Effector memory CD4-positive, alpha-beta T cell (primary cell): Measurements from ENCODE around the gene SEZ6L.

ENCODE experiments used
- DNase-seq, 3 donors: peaks; one replicate each; pipeline ENCODE4 v3.0.0-alpha.2; 2020
- H3K27ac ChIP-seq: 2 replicates; pipeline ENCODE4 v1.7.0; 2013; ENCODE audit warnings: mild to moderate bottlenecking, low read length, moderate library complexity; ENCODE audit not compliant: insufficient read depth, poor library complexity, severe bottlenecking
- H3K27me3 ChIP-seq: replicated peaks from 2 replicates; pipeline ENCODE4 v1.7.0; 2013; ENCODE audit warnings: mild to moderate bottlenecking, low read length; ENCODE audit not compliant: insufficient read depth, control insufficient read depth, poor library complexity, severe bottlenecking
- H3K36me3 ChIP-seq: 2 replicates; pipeline ENCODE4 v1.7.0; 2013; ENCODE audit warnings: mild to moderate bottlenecking, low read length, moderate library complexity; ENCODE audit not compliant: control insufficient read depth, insufficient read depth
- H3K4me1 ChIP-seq: 2 replicates; pipeline ENCODE4 v1.7.0; 2013; ENCODE audit warnings: low read length, mild to moderate bottlenecking; ENCODE audit not compliant: control insufficient read depth, insufficient read depth, poor library complexity, severe bottlenecking
- H3K4me3 ChIP-seq: 2 replicates; pipeline ENCODE4 v1.7.0; 2013; ENCODE audit warnings: low read length, low read depth, mild to moderate bottlenecking; ENCODE audit not compliant: insufficient read depth, poor library complexity, severe bottlenecking
- H3K9me3 ChIP-seq: 2 replicates; pipeline ENCODE4 v1.7.0; 2013; ENCODE audit warnings: mild to moderate bottlenecking, low read length, moderate library complexity; ENCODE audit not compliant: control insufficient read depth

SEZ6L gene

DNA sequence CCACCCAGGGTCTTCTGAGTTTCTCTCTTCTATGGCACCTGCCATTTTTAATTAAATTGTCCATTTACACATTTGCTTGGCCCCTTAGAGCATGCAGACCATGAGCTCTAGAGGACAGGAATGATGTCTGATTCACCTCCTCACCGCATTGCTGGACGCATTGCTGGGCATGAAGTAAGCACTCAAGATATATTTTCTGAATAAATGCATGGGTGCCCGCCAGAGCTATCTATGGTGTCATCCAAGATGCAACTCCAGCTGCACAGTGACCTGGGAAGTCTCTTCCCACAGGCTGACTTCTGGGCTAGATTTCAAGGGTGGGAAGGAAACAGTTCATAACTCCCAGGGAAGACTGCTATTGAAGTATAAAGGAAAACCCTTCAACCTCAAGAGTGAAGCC, 193.2 kb downstream of the SEZ6L start:
- Histone ChIP-seq H3K4me1 (peaks cover 3% of the 10 kb centered on the region), H3K27me3 (peaks cover 5% of the 10 kb centered on the region), H3K4me3 (no peak overlapping the region), H3K9me3 (no peaks in the 10 kb centered on the region), H3K27ac (no peak overlapping the region), H3K36me3 (no peaks in the 10 kb centered on the region)
- DNase-seq = no peak

- Histone ChIP-seq H3K36me3 (no peaks in the 10 kb centered on the region), H3K9me3 (no peaks in the 10 kb centered on the region), H3K4me3 (no peak overlapping the region), H3K27ac (no peak overlapping the region), H3K27me3 (peaks cover 5% of the 10 kb centered on the region), H3K4me1 (peaks cover 3% of the 10 kb centered on the region)
- peak in 1 of 3 donors; percentile 19 for DNase-seq
Measured at GRCh38 chr22:26364066-26365015, 195.1 kb downstream of the SEZ6L start.

DNA sequence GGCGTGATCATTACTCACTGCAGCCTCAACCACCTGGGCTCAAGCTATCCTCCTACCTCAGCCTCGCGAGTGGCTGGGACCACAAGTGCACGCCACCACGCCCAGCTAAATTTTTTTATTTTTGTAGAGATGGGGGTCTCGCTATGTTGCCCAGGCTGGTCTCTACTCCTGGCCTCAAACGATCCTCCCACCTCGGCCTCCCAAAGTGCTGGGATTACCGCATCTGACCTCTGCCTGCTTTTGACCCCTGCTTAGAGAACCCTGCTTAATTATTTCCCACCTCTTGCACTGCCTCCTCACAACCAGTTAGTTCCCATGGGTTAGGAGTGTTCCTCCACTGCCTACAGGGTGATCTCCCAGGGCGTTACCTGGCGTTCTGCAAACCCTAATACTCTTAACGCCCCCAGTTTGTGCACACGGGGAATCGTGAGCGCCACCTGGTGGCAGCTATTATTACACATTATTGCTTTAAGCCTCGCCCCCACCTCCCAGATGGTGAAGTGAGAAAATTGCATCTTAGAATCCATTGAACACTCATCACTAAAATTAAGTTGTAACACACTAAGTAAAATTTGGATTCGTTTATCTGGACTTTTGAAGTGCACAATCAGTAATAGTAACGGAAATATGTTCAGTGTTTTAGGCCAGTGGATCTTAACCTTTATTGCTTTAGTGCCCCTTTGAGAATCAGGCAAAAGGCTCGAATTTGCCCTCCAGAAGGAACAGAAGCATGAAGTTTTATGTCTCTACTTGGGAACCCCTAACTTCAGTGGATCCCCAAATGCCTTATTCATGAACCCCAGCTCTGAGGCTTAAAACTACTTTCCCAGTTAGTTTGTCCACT, 198.4 kb downstream of the SEZ6L start:
- Histone ChIP-seq H3K27me3 (no peaks in the 10 kb centered on the region), H3K4me1 (no peaks in the 10 kb centered on the region), H3K27ac (no peak overlapping the region), H3K36me3 (no peaks in the 10 kb centered on the region), H3K4me3 (no peak overlapping the region), H3K9me3 (no peaks in the 10 kb centered on the region)
- DNase-seq = peak; percentile 12 to 29 (median 23)

DNA sequence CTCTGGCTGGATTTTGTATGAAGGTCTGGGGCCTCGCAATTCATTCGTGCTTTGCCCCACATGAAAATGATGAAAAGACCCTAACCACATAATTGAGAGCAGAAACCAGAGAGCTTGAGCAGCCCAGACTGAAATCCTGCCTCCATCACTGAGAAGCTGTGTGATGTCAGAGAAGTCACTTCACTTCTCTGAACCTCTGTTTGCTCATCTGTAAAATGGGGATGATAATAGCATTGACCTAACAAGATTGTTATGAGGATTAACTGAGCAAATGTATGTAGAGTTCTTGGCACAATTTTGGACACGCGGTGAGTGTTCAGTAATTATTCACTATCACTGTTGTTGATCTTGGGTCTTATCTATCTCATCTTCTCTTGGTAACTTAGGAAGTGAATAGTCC, 203.6 kb downstream of the SEZ6L start:
- H3K4me3 ChIP-seq = no peak overlapping the region
- H3K4me1 ChIP-seq = no peaks in the 10 kb centered on the region
- H3K27ac ChIP-seq = no peak overlapping the region
- H3K27me3 ChIP-seq = no peaks in the 10 kb centered on the region
- H3K9me3 ChIP-seq = no peaks in the 10 kb centered on the region
- DNase-seq = no peak
- H3K36me3 ChIP-seq = no peaks in the 10 kb centered on the region

- Histone ChIP-seq H3K36me3 (no peaks in the 10 kb centered on the region), H3K4me1 (no peaks in the 10 kb centered on the region), H3K27me3 (no peaks in the 10 kb centered on the region), H3K9me3 (no peaks in the 10 kb centered on the region), H3K4me3 (no peak overlapping the region), H3K27ac (no peak overlapping the region)
- DNase-seq = no peak
Measured at GRCh38 chr22:26374391-26375026, 205.2 kb downstream of the SEZ6L start.

GRCh38 chr22:26377170-26377830, 208.0 kb downstream of the SEZ6L start:
- no peaks in the 10 kb centered on the region for H3K9me3 ChIP-seq
- no peak overlapping the region for H3K27ac ChIP-seq
- no peaks in the 10 kb centered on the region for H3K27me3 ChIP-seq
- H3K4me1 ChIP-seq = no peaks in the 10 kb centered on the region
- no peak overlapping the region for H3K4me3 ChIP-seq
- no peak for DNase-seq
- H3K36me3 ChIP-seq = no peaks in the 10 kb centered on the region

- Histone ChIP-seq H3K4me3 (no peak overlapping the region), H3K9me3 (no peaks in the 10 kb centered on the region), H3K4me1 (no peaks in the 10 kb centered on the region), H3K27ac (no peak overlapping the region), H3K27me3 (no peaks in the 10 kb centered on the region), H3K36me3 (no peaks in the 10 kb centered on the region)
- no peak for DNase-seq
Measured at GRCh38 chr22:26380072-26380830, 211.0 kb downstream of the SEZ6L start.

DNA sequence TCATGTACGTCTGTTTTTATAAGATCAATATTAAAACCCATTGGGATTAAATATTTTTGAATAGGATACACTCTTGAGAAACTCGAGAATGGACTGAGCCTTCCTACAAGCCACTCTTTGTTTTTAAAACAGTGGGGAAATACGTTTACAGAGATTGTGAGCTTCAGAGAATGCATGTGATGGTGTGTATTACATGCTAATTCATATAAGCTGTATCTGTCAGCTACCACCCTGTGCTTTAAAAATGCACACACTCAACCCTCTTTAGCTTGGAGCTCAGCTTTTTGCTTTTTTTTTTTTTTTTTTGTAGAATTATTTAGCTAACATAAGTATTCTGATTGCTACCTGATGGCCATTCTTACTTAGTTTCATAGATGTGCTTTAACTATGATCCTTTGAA, 213.5 kb downstream of the SEZ6L start:
- Histone ChIP-seq H3K27ac (no peak overlapping the region), H3K27me3 (peaks cover 4% of the 10 kb centered on the region), H3K9me3 (no peaks in the 10 kb centered on the region), H3K4me3 (no peak overlapping the region), H3K36me3 (no peaks in the 10 kb centered on the region), H3K4me1 (no peaks in the 10 kb centered on the region)
- DNase-seq = no peak

GRCh38 chr22:26383968-26384556, 214.8 kb downstream of the SEZ6L start:
- no peaks in the 10 kb centered on the region for H3K9me3 ChIP-seq
- no peak overlapping the region for H3K27ac ChIP-seq
- no peaks in the 10 kb centered on the region for H3K36me3 ChIP-seq
- peaks cover 4% of the 10 kb centered on the region for H3K27me3 ChIP-seq
- H3K4me1 ChIP-seq = no peaks in the 10 kb centered on the region
- no peak overlapping the region for H3K4me3 ChIP-seq
- no peak for DNase-seq
